NB4 (cell line): Measurements from ENCODE around the gene DERL2.
A peak's percentile ranks its signal among the peaks of the same experiment; 100 is the strongest.

Experiments used
- DNase-seq: peaks from one replicate; pipeline ENCODE4 v3.0.0; 2010; ENCODE audit warnings: low read depth
- H3K4me3 ChIP-seq: one replicate; pipeline ENCODE4 v1.5.1; 2011; ENCODE audit warnings: mild to moderate bottlenecking, low read depth, low read length, moderate library complexity
- CTCF ChIP-seq: IDR thresholded peaks from one replicate; pipeline ENCODE4 v1.5.1; 2012; ENCODE audit warnings: low read depth, low read length
- MAX ChIP-seq: IDR thresholded peaks from 2 replicates; pipeline ENCODE4 v1.6.1; 2011; ENCODE audit warnings: low read depth, low read length
- MYC ChIP-seq: IDR thresholded peaks from 2 replicates; pipeline ENCODE4 v1.6.1; 2011; ENCODE audit warnings: low read depth, low read length
- POLR2A ChIP-seq: IDR thresholded peaks from 2 replicates; pipeline ENCODE4 v1.6.1; 2011; ENCODE audit warnings: mild to moderate bottlenecking; ENCODE audit not compliant: insufficient read length; ENCODE audit errors: extremely low read depth

Gene DERL2

GRCh38 chr17:5527601-5528250 lies 41.7 kb upstream of the DERL2 start:
- no peak for DNase-seq
- no peak overlapping the region for H3K4me3 ChIP-seq
- TF ChIP-seq POLR2A = no peak
- no peak for TF ChIP-seq CTCF
- no peak for TF ChIP-seq MYC
- no peak for TF ChIP-seq MAX

- DNase-seq = peak; percentile 73
- TF ChIP-seq CTCF (no peak), MAX (no peak), POLR2A (no peak), MYC (no peak)
- H3K4me3 ChIP-seq = no peak overlapping the region
Measured at GRCh38 chr17:5526821-5527598, 41.0 kb upstream of the DERL2 start.

- H3K4me3 ChIP-seq = no peak overlapping the region
- no peak for TF ChIP-seq MYC
- TF ChIP-seq POLR2A = no peak
- TF ChIP-seq CTCF = no peak
- TF ChIP-seq MAX = no peak
- DNase-seq = no peak
Measured at GRCh38 chr17:5523249-5523648, 37.3 kb upstream of the DERL2 start.

- DNase-seq = no peak
- no peak overlapping the region for H3K4me3 ChIP-seq
Measured at GRCh38 chr17:5522476-5522875, 36.5 kb upstream of the DERL2 start.

More at GRCh38 chr17:5522476-5522875, 36.5 kb upstream of the DERL2 start:
- no peak for TF ChIP-seq POLR2A
- no peak for TF ChIP-seq MAX
- no peak for TF ChIP-seq CTCF
- no peak for TF ChIP-seq MYC
